HG03469 (cell line): ENCODE results near the gene LZTS2.

Experiments
- ATAC-seq: cut with Tn5 transposase; IDR thresholded peaks from one replicate; pipeline ENCODE4 v1.9.1; 2021; ENCODE audit warnings: mild to moderate bottlenecking, moderate library complexity, moderate number of reproducible peaks; ENCODE audit not compliant: unreplicated experiment

LZTS2 gene

DNA sequence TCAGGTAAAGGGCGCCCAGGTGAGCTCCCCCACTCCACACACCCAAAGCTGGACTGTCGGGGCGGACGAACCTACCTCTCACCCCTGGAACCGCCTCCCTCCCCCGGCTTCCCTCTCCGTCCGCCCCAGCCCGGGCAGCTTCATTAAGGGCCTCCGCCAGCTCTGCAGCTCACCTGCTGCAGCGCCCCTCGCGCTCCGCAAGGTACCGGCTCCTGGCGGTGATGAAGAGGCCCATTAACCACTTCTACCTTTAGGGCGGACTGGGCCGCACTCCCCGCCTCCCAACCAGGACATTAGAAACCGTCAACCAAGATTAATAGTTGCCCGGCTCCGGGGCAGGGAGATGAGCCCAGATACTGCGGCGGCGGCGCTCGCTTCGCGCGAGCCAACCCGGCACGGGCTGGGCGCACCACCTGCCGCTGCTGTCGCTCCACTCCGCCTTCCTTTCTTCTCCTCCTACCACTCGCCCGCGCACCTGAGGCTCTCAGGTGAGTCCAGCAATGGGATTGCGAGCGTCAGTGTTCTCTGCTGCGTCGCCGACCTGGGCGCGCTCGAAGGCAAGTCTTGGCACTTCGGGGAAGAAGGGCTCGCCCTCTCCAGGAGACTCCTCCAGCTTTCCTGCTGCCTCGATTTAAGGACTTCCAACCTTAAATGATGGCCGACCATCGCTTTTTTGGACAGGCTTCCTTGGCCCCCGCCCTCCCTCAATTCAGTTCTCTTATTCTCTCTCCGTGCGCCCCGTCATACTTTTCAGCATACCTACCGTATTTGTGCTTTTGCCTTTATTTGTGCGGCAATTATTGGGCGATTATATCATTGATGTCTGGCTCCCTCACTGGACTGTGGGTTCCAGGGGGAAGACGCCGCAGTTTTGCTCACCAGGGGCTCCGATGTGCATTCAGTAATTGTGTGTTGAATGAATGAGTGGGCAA is 48.6 kb downstream of the LZTS2 start:
- ATAC-seq: no peak

- no peak for ATAC-seq
Observed at GRCh38 chr10:101050208-101051069, 50.8 kb downstream of the LZTS2 start.

DNA sequence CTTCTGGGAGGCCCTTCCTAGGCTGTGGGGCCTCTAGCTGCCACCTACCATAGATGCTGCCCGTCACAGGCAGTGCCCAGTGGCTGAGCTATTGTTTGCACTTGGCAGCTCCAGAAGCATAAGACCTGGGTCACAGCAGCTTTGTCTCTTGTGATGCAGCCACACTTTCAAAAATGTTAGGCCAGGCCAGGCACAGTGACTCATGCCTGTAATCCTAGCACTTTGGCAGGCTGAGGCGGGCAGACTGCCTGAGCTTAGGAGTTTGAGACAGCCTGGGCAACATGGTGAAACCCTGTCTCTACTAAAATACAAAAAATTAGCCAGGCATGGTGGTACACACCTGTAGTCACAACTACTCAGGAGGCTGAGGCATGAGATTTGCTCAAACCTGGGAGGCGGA is 52.7 kb downstream of the LZTS2 start:
- no peak for ATAC-seq

DNA sequence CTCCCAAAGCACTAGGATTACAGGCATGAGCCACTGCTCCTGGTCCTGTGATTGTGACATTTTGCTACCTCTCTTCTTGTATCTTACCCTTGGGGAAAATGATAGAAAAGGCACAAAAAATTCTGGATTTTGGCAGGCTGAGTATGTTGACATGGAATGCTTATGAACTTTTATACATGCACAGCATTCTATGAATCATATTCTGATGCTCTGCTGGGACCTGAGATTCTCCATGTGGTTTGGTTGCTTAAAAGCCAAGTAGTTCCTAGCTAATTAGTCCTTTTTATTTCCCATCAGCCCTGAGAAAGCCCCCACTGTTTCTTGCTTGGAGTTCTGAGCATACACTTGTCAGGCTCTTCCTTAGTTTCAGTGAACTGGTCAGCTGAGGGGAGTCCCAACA is 53.9 kb downstream of the LZTS2 start:
- ATAC-seq: no peak

GRCh38 chr10:101054351-101054750 is 54.7 kb downstream of the LZTS2 start:
- no peak for ATAC-seq

DNA sequence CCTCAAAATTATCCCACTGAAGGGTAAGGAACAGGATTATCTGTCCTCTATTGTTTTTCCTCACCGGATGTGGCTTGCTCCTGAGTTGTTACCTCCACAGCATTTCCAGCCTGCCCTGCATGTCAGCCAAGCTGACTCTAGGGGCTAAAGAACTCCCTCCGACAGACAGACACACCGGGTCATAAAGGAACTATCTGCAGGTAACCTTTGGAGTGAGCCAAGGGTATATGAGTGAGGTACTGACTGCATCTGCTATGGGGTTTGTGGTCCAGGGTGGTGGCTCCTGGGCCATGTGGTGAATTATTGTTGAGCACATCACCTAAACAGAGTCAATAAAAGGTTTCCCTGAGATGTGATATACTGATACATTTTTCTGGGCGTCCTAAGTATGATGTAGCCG is 55.3 kb downstream of the LZTS2 start:
- ATAC-seq: no peak

DNA sequence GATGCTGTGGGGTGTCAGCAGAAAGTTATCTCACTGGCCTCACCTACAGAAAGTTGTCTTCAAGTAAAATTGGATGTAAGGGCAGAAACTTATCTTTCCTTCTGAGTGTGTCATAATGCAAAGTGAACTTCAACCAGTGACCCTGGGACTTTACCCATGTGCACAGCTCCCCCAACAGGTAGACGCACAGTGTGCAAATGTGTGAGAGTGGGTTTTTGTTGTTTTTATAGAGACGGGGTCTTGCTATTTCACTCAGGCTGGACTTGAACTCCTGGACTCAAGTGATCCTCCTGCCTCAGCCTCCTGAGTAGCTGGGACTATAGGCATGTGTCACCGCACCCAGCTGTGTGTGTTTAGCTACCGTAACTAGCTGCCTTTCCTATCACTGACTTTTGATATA is 55.8 kb downstream of the LZTS2 start:
- ATAC-seq: no peak

DNA sequence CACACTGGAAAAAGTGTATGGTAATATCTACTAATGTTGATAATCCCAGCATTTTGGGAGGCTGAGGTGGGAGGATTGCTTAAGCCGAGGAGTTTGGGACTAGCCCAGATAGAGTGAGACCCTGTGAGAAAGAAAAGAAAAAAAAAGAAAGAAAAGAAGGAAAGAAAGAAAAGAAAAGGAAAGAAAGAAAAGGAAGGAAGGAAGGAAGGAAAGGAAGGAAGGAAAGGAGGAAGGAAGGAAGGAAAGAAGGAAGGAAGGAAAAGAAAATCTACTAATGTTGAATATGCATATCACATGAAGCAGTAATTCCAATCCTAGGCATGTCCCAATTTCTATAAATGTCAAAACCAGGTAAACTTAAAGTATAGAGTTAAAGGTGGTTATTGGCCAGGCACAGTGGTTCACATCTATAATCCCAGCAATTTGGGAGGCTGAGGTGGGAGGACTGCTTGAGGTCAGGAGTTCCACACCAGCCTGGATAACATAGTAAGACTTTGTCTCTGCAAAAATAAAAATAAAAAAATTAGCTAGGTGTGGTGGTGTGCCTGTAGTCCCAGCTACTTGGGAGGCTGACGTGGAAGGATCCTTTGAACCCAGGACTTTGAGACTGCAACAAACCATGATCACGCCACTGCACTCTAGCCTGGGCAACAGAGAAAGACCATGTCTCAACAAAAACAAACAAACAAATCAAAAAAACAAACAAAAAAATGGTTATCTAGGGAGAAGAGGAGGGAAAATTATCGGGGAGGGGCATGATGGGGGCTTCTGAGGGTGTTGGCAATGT is 57.0 kb downstream of the LZTS2 start:
- ATAC-seq: no peak
